HFFc6 (cell line): ENCODE measurements around the gene MC3R. TPM values are rescaled to one million over a fixed set of nuclear protein-coding genes. Genes with fewer than 3 reads are reported as not detected.

Experiments used
- DNase-seq: peaks from one replicate; pipeline ENCODE4 v3.0.0-alpha.2; 2018
- H3K27ac Mint-ChIP-seq: 2 replicates; pipeline ENCODE4 v1.8.0; 2020; ENCODE audit warnings: mild to moderate bottlenecking, mixed read lengths
- H3K27me3 Mint-ChIP-seq: 2 replicates; pipeline ENCODE4 v1.8.0; 2021; ENCODE audit warnings: mild to moderate bottlenecking, moderate library complexity, mixed read lengths; ENCODE audit not compliant: insufficient read depth
- H3K36me3 Mint-ChIP-seq: 2 replicates; pipeline ENCODE4 v1.8.0; 2021; ENCODE audit warnings: low read depth, mixed read lengths
- H3K4me1 Mint-ChIP-seq: 2 replicates; pipeline ENCODE4 v1.8.0; 2020; ENCODE audit warnings: low read depth, mixed read lengths
- H3K4me3 Mint-ChIP-seq: 2 replicates; pipeline ENCODE4 v1.8.0; 2020; ENCODE audit warnings: mild to moderate bottlenecking, moderate library complexity, mixed read lengths
- H3K9me3 Mint-ChIP-seq: 2 replicates; pipeline ENCODE4 v1.8.0; 2020; ENCODE audit warnings: mild to moderate bottlenecking, mixed read lengths
- CTCF ChIP-seq: fragments of 200-600 bp; sonication (generic); IDR thresholded peaks from 2 replicates; pipeline ENCODE4 v1.5.0; 2021; ENCODE audit warnings: antibody characterized with exemption, mild to moderate bottlenecking
- total RNA-seq, 6 experiments: library from RNA; stranded (reverse); fragmentation: NEBNext Ultra II Directional; extraction: Animal tissue kit (Norgen Biotek cat#: 25700); gene quantifications; 2 replicates in 1 of 6; 3 replicates in 5 of 6; pipeline ENCODE4 v1.2.3, GENCODE V29; 2021

Gene MC3R
- total RNA-seq, 6 experiments from 2014 or later = not detected

GRCh38 chr20:56229812-56230211 is 18.7 kb upstream of the MC3R start:
- Mint-ChIP-seq H3K4me3 (no peak overlapping the region), H3K27ac (no peak overlapping the region), H3K36me3 (no peaks in the 10 kb centered on the region; the same call in 1 of the 2 replicates), H3K9me3 (peaks cover 19% of the 10 kb centered on the region), H3K27me3 (no peaks in the 10 kb centered on the region), H3K4me1 (no peaks in the 10 kb centered on the region)
- TF ChIP-seq CTCF = no peak
- DNase-seq = no peak

GRCh38 chr20:56234110-56234509 is 14.4 kb upstream of the MC3R start:
- Mint-ChIP-seq H3K27ac (no peak overlapping the region), H3K9me3 (peaks cover 26% of the 10 kb centered on the region), H3K4me1 (no peaks in the 10 kb centered on the region), H3K36me3 (no peaks in the 10 kb centered on the region; the same call in 1 of the 2 replicates), H3K27me3 (no peaks in the 10 kb centered on the region; the same call in 1 of the 2 replicates), H3K4me3 (no peak overlapping the region)
- DNase-seq = no peak
- no peak for TF ChIP-seq CTCF

GRCh38 chr20:56237335-56237734 is 11.2 kb upstream of the MC3R start:
- Mint-ChIP-seq H3K36me3 (no peaks in the 10 kb centered on the region; the same call in 1 of the 2 replicates), H3K9me3 (peaks cover 29% of the 10 kb centered on the region), H3K4me1 (no peaks in the 10 kb centered on the region), H3K27ac (no peak overlapping the region), H3K4me3 (no peak overlapping the region), H3K27me3 (no peaks in the 10 kb centered on the region; the same call in 1 of the 2 replicates)
- DNase-seq = no peak
- TF ChIP-seq CTCF = no peak

- Mint-ChIP-seq H3K4me3 (no peak overlapping the region), H3K27ac (no peak overlapping the region), H3K36me3 (no peaks in the 10 kb centered on the region), H3K9me3 (peaks cover 2% of the 10 kb centered on the region), H3K4me1 (no peaks in the 10 kb centered on the region), H3K27me3 (peaks cover 5% of the 10 kb centered on the region)
- TF ChIP-seq CTCF = no peak
- no peak for DNase-seq
Measured at GRCh38 chr20:56244259-56244658, 4.3 kb upstream of the MC3R start.

GRCh38 chr20:56245761-56246160 is 2.8 kb upstream of the MC3R start:
- TF ChIP-seq CTCF = no peak
- DNase-seq = no peak
- H3K4me1 Mint-ChIP-seq = no peaks in the 10 kb centered on the region
- no peaks in the 10 kb centered on the region for H3K36me3 Mint-ChIP-seq
- no peak overlapping the region for H3K4me3 Mint-ChIP-seq
- H3K27me3 Mint-ChIP-seq = peaks cover 9% of the 10 kb centered on the region
- no peaks in the 10 kb centered on the region; the same call in 1 of the 2 replicates for H3K9me3 Mint-ChIP-seq
- H3K27ac Mint-ChIP-seq = no peak overlapping the region
